Choroid plexus epithelial cell (primary cell): ENCODE data around the gene AADACL4.

ENCODE experiments used
- DNase-seq: peaks from one replicate; pipeline ENCODE4 v3.0.0-alpha.2; 2010; ENCODE audit warnings: low read depth
- H3K4me3 ChIP-seq: 2 replicates; pipeline ENCODE4 v1.5.1; 2011; ENCODE audit warnings: low read depth, mild to moderate bottlenecking, control low read depth, low read length, moderate library complexity
- TF ChIP-seq, protein P1 (sequence below): conservative IDR thresholded peaks from 2 replicates; pipeline ENCODE4 v1.5.1; 2011; ENCODE audit warnings: low read depth, mild to moderate bottlenecking, control low read depth, inconsistent platforms, low read length, moderate library complexity

Gene AADACL4

DNA sequence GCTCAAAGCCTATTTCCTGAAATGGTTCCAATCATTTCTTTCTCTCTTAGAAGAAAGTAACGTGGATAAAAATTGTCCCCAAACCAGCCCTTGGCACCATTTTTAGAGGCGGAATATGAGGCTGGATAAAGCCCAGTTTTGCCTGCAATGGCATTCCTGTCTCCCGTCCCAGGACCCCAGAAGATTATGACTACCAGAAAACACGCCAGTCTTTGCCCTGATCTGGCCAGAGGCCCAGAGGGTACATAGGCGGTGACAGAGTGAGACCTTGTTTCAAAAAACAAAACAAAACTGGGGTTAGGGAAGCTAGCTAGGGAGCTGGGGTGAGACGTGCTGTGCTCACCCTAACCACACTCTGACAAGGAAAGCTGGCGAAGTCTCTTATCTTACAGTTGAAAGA is at the start of gene AADACL4:
TSS of gene AADACL4 (plus strand) at position 301 of the 400 bp plus-strand sequence. CDS start 462 bp downstream, outside the sequence.
- TF ChIP-seq, protein P1, sequence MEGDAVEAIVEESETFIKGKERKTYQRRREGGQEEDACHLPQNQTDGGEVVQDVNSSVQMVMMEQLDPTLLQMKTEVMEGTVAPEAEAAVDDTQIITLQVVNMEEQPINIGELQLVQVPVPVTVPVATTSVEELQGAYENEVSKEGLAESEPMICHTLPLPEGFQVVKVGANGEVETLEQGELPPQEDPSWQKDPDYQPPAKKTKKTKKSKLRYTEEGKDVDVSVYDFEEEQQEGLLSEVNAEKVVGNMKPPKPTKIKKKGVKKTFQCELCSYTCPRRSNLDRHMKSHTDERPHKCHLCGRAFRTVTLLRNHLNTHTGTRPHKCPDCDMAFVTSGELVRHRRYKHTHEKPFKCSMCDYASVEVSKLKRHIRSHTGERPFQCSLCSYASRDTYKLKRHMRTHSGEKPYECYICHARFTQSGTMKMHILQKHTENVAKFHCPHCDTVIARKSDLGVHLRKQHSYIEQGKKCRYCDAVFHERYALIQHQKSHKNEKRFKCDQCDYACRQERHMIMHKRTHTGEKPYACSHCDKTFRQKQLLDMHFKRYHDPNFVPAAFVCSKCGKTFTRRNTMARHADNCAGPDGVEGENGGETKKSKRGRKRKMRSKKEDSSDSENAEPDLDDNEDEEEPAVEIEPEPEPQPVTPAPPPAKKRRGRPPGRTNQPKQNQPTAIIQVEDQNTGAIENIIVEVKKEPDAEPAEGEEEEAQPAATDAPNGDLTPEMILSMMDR, result no peak
- DNase-seq, result no peak
- H3K4me3 ChIP-seq, result no peak within 1 kb of the TSS

DNA sequence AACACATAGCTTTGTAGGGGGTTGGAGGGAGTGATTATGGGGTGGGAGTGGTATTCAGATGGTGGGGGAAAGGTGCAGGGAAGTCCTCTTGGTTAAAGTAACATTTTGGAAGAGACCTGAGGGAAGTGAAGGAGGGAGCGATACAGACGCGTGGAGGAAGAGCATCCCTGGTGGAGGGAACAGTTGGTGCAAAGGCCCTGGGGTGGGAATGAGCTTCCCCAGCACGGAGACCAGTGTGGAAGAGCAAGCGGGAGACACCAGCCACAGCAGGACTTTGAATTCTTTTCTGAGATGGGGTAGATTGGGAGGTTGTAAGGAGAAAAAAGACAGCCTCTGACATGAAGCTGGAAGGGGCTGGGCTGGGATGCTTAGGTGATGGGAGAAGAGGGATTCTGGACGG is 49.4 kb upstream of the AADACL4 start:
- TF ChIP-seq, protein P1, result peak; percentile 28
- no peak for DNase-seq
- no peak overlapping the region for H3K4me3 ChIP-seq

DNA sequence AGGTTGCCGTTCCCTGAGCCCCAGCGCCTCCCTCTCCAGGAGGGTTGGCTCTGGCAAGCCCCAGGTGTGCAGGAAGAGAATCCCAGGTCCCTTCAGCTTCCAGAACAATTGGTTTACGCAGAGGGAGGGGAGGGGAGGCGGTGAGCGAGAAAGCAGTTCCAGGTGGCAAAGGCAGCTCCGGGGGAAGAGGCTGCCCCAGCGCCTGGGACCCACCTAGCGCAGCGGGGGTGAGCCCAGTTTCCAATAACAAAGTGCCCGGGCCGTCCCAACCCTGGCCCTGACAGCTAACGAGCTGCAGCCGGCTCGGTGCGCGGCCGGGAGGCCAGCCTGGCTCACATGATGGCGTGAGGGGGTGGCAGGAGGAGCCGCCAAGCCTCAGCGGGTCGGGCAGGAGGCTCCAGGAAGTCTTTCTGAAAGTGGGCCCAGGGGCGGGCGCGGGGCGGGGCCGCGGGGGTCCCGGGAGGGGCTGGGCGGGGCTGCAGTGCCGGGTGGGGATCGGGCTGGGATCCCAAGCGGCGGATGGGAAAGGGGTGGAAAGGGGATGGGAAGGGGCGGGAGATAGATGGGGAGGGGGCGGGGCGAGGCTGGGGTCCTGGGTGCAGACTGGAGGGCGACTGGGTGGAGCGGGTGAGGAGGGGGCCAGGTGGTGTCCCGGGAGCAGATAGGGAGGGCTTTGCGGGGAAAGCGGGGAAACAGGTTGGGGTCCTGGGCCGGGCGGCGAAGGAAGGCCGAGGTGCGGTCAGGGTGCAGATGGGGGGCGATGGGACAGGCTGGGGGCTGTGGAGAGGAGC is 48.7 kb upstream of the AADACL4 start:
- TF ChIP-seq, protein P1, result no peak
- peak overlapping the region; percentile 42 for H3K4me3 ChIP-seq
- DNase-seq, result peak; percentile 76

DNA sequence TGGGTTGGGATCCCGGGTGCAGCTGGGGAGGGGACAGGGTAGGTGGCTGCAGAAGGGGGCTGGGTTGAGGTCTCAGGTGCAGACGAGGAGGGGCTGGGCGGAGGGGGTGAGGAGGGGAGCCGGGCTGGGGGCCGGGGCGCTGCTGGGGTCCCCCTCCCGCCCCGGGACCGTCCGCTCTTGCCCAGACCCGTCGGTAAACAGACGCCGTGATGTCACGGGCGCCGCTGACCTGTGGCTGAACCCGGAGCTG is 48.2 kb upstream of the AADACL4 start:
- DNase-seq, result no peak
- peak overlapping the region; percentile 42 for H3K4me3 ChIP-seq
- TF ChIP-seq, protein P1, result no peak

DNA sequence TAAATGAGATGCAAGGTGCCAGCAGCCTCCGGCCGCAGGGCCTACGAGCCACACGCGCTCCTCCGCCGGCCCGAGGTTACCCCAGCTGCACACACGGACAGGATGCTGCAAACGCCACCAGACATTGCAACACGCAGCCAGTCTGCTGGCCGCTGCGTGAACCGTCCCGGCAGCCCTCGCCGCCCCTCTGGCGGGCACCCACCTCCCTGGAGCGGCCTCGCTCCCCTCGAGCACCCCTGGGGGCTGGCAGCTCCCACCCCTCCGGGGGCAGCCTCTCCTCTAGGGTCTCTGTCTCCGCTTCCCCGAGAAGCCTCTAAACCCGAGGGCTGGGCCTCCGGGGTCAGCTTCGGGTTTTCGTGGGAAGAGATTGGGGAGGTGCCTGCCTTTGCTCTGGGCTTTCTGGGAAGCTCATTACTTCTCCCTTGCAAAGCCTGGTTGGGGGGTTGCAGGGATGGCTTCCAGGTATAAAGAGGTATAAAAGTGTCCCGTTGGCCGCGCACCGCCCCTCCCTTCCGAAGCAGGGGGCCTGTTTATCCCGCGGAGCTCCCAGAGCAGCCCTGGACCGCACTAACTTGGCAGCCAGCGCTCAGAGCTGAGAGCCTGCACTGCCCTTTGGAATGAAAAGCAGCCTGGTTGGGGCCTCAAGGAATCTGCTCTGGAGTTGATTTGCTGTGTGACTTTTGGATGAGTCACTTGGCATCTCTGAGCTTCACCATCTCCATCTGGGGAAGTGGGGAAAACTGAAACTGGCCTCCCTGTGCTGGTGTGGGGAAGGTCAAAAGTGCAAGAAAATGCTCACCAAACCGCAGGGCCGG is 47.7 kb upstream of the AADACL4 start:
- H3K4me3 ChIP-seq, result peak overlapping the region; percentile 42
- peak; percentile 99 for DNase-seq
- TF ChIP-seq, protein P1, result no peak

DNA sequence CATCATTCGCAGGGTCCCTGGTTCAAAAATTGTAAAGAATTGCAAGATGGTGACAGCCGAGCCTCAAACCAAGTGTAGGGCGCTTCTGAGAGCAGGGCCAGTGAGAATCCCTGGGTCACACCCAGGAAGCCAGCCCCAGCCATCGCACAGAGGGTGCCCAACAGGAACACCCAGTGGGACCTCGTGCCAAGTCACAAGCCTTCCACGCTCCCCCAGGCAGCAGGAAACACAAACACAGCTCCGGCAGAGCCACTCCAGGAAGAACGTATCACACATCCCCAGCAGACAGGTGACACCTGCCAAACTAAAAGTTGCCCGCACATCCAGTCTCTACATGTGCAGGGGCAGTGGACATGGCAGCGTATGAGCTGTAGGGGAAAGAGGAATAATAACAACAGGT is 46.1 kb upstream of the AADACL4 start:
- TF ChIP-seq, protein P1, result no peak
- H3K4me3 ChIP-seq, result no peak overlapping the region
- DNase-seq, result no peak
